GM21786 (cell line): ENCODE measurements around the gene CDCA8.
"Not testable (repeated sequence)": the region's sequence is repeated elsewhere in the genome, so short reads cannot be mapped to it uniquely, and the experiment has no call there.

ENCODE experiments used
- ATAC-seq: cut with Tn5 transposase; IDR thresholded peaks from one replicate; pipeline ENCODE4 v1.9.1; 2021; ENCODE audit not compliant: unreplicated experiment

The CDCA8 gene

GRCh38 chr1:37672136-37672870 lies 20.0 kb upstream of the CDCA8 start:
- ATAC-seq = no peak

GRCh38 chr1:37673920-37674319 lies 18.4 kb upstream of the CDCA8 start:
- ATAC-seq = no peak

GRCh38 chr1:37676281-37677142 lies 15.8 kb upstream of the CDCA8 start:
- ATAC-seq = no peak

GRCh38 chr1:37677143-37677439 lies 15.2 kb upstream of the CDCA8 start:
- no peak for ATAC-seq

- no peak for ATAC-seq
Observed at GRCh38 chr1:37677808-37678207, 14.5 kb upstream of the CDCA8 start.

- no peak for ATAC-seq
Observed at GRCh38 chr1:37680933-37681332, 11.4 kb upstream of the CDCA8 start.

GRCh38 chr1:37682334-37682987 lies 9.9 kb upstream of the CDCA8 start:
- ATAC-seq = no peak

- ATAC-seq = not testable (repeated sequence)
Observed at GRCh38 chr1:37684182-37684581, 8.1 kb upstream of the CDCA8 start.

- ATAC-seq = no peak
Observed at GRCh38 chr1:37685722-37686121, 6.6 kb upstream of the CDCA8 start.

- not testable (repeated sequence) for ATAC-seq
Observed at GRCh38 chr1:37687764-37688163, 4.6 kb upstream of the CDCA8 start.

GRCh38 chr1:37688926-37689325 lies 3.4 kb upstream of the CDCA8 start:
- no peak for ATAC-seq

GRCh38 chr1:37691497-37692077 lies 729 bp upstream of the CDCA8 start:
- peak; percentile 4 for ATAC-seq

GRCh38 chr1:37692834-37693175 lies 489 bp downstream of the CDCA8 start:
- no peak for ATAC-seq

GRCh38 chr1:37697090-37697489 lies 4.8 kb downstream of the CDCA8 start:
- no peak for ATAC-seq

GRCh38 chr1:37697737-37698136 lies 5.4 kb downstream of the CDCA8 start:
- no peak for ATAC-seq

GRCh38 chr1:37699147-37699546 lies 6.8 kb downstream of the CDCA8 start:
- ATAC-seq = no peak

- no peak for ATAC-seq
Observed at GRCh38 chr1:37701051-37701450, 8.7 kb downstream of the CDCA8 start.

- ATAC-seq = no peak
Observed at GRCh38 chr1:37703061-37703460, 10.7 kb downstream of the CDCA8 start.

GRCh38 chr1:37704966-37705365 lies 12.7 kb downstream of the CDCA8 start:
- ATAC-seq = no peak

- ATAC-seq = no peak
Observed at GRCh38 chr1:37705399-37705798, 13.1 kb downstream of the CDCA8 start.

- ATAC-seq = no peak
Observed at GRCh38 chr1:37708471-37708870, 16.2 kb downstream of the CDCA8 start.

- ATAC-seq = no peak
Observed at GRCh38 chr1:37714226-37714625, 21.9 kb downstream of the CDCA8 start.
